Measurements from ENCODE around the gene TEX35.

GRCh38 chr1:178502330-178502714 lies 10.6 kb upstream of the TEX35 start:
- TF ChIP-seq, protein P1, sequence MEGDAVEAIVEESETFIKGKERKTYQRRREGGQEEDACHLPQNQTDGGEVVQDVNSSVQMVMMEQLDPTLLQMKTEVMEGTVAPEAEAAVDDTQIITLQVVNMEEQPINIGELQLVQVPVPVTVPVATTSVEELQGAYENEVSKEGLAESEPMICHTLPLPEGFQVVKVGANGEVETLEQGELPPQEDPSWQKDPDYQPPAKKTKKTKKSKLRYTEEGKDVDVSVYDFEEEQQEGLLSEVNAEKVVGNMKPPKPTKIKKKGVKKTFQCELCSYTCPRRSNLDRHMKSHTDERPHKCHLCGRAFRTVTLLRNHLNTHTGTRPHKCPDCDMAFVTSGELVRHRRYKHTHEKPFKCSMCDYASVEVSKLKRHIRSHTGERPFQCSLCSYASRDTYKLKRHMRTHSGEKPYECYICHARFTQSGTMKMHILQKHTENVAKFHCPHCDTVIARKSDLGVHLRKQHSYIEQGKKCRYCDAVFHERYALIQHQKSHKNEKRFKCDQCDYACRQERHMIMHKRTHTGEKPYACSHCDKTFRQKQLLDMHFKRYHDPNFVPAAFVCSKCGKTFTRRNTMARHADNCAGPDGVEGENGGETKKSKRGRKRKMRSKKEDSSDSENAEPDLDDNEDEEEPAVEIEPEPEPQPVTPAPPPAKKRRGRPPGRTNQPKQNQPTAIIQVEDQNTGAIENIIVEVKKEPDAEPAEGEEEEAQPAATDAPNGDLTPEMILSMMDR (conservative IDR thresholded peaks at IDR 0.05) = no peak
- TF ChIP-seq EZH2 (IDR thresholded peaks at IDR 0.05; ENCODE audit: low read depth) = no peak
